Duodenal mucosa (tissue), 2 donors: ENCODE measurements around the gene LYSET.
A peak's percentile ranks its signal among the peaks of the same experiment; 100 is the strongest.
"Not testable (repeated sequence)": the region's sequence is repeated elsewhere in the genome, so short reads cannot be mapped to it uniquely, and the experiment has no call there.

Experiments
- H3K27ac ChIP-seq: one replicate; pipeline ENCODE4 v1.7.0; 2013; ENCODE audit warnings: low read depth, low read length
- H3K27me3 ChIP-seq, 2 donors: one replicate each; pipeline ENCODE4 v1.7.0; 2013; ENCODE audit warnings: low read length in 2 of 2, control low read depth in 1 of 2; ENCODE audit not compliant: insufficient read depth in 2 of 2, control insufficient read depth in 1 of 2
- H3K36me3 ChIP-seq, 2 donors: one replicate each; pipeline ENCODE4 v1.7.0; 2013; ENCODE audit warnings: low read length in 2 of 2, control low read depth in 1 of 2; ENCODE audit not compliant: insufficient read depth in 2 of 2, control insufficient read depth in 1 of 2
- H3K4me1 ChIP-seq, 2 donors: one replicate each; pipeline ENCODE4 v1.7.0; 2013; ENCODE audit warnings: low read length in 2 of 2, control low read depth in 1 of 2; ENCODE audit not compliant: insufficient read depth in 2 of 2, control insufficient read depth in 1 of 2
- H3K4me3 ChIP-seq, 2 donors: one replicate each; pipeline ENCODE4 v1.7.0; 2013; ENCODE audit warnings: low read length in 2 of 2, low read depth in 1 of 2
- H3K9ac ChIP-seq, 2 donors: one replicate each; pipeline ENCODE4 v1.7.0; 2013; ENCODE audit warnings: low read length in 2 of 2, low read depth in 1 of 2
- H3K9me3 ChIP-seq, 2 donors: one replicate each; pipeline ENCODE4 v1.7.0; 2013; ENCODE audit warnings: low read length in 2 of 2, control low read depth in 1 of 2; ENCODE audit not compliant: control insufficient read depth in 1 of 2

Gene LYSET

GRCh38 chr14:93184391-93185348 is at the start of gene LYSET, which contains the start of gene MOAP1:
TSS of gene LYSET (plus strand) at chr14:93185317. CDS start at chr14:93185406, 89 bp downstream.
TSS of gene MOAP1 (minus strand) at chr14:93184897. CDS start at chr14:93184242, 655 bp downstream.
- peak within 1 kb of the TSS; percentile 87 for H3K27ac ChIP-seq
- peak within 1 kb of the TSS; percentile 89 to 90 for H3K4me3 ChIP-seq
- H3K27me3 ChIP-seq: no peaks in the 10 kb centered on the region
- H3K4me1 ChIP-seq: peaks cover 14 to 18% of the 10 kb centered on the region in 2 donors
- peaks cover 8 to 21% of the 10 kb centered on the region in 2 donors for H3K36me3 ChIP-seq
- peak within 1 kb of the TSS; percentile 92 to 94 for H3K9ac ChIP-seq
- no peaks in the 10 kb centered on the region for H3K9me3 ChIP-seq

- no peak overlapping the region for H3K27ac ChIP-seq
- no peak overlapping the region for H3K9ac ChIP-seq
These were observed 49.7 kb upstream of the LYSET start for GRCh38 chr14:93135399-93135798.

GRCh38 chr14:93136009-93136408 is 49.1 kb upstream of the LYSET start:
- Histone ChIP-seq H3K27ac (no peak overlapping the region), H3K27me3 (no peaks in the 10 kb centered on the region), H3K9ac (no peak overlapping the region), H3K4me1 (peaks cover 0 to 4% of the 10 kb centered on the region in 2 donors), H3K36me3 (no peaks in the 10 kb centered on the region), H3K9me3 (no peaks in the 10 kb centered on the region), H3K4me3 (no peak overlapping the region)

More at GRCh38 chr14:93135399-93135798, 49.7 kb upstream of the LYSET start:
- Histone ChIP-seq H3K4me1 (peaks cover 0 to 4% of the 10 kb centered on the region in 2 donors), H3K9me3 (no peaks in the 10 kb centered on the region), H3K27me3 (no peaks in the 10 kb centered on the region), H3K36me3 (no peaks in the 10 kb centered on the region), H3K4me3 (no peak overlapping the region)

GRCh38 chr14:93136508-93136907 is 48.6 kb upstream of the LYSET start:
- H3K4me3 ChIP-seq, H3K9me3 ChIP-seq, H3K4me1 ChIP-seq, H3K27ac ChIP-seq, H3K9ac ChIP-seq, H3K36me3 ChIP-seq, H3K27me3 ChIP-seq: not testable (repeated sequence)

- Histone ChIP-seq H3K9me3 (no peaks in the 10 kb centered on the region), H3K27ac (no peak overlapping the region), H3K4me3 (no peak overlapping the region), H3K9ac (no peak overlapping the region), H3K36me3 (no peaks in the 10 kb centered on the region), H3K4me1 (peaks cover 0 to 4% of the 10 kb centered on the region in 2 donors), H3K27me3 (no peaks in the 10 kb centered on the region)
These were observed 47.3 kb upstream of the LYSET start for GRCh38 chr14:93137864-93138263.

- no peaks in the 10 kb centered on the region for H3K36me3 ChIP-seq
- no peak overlapping the region for H3K9ac ChIP-seq
These were observed 42.1 kb upstream of the LYSET start for GRCh38 chr14:93142854-93143652.

GRCh38 chr14:93146119-93146518 is 39.0 kb upstream of the LYSET start:
- no peak overlapping the region for H3K4me3 ChIP-seq
- no peaks in the 10 kb centered on the region for H3K9me3 ChIP-seq
- H3K9ac ChIP-seq: no peak overlapping the region

More at GRCh38 chr14:93142854-93143652, 42.1 kb upstream of the LYSET start:
- no peaks in the 10 kb centered on the region for H3K9me3 ChIP-seq
- no peak overlapping the region for H3K27ac ChIP-seq
- no peak overlapping the region for H3K4me3 ChIP-seq
- peaks cover 0 to 11% of the 10 kb centered on the region in 2 donors for H3K4me1 ChIP-seq
- H3K27me3 ChIP-seq: no peaks in the 10 kb centered on the region

GRCh38 chr14:93148979-93149378 is 36.1 kb upstream of the LYSET start:
- Histone ChIP-seq H3K9me3 (no peaks in the 10 kb centered on the region), H3K36me3 (no peaks in the 10 kb centered on the region), H3K27ac (no peak overlapping the region), H3K9ac (no peak overlapping the region), H3K27me3 (no peaks in the 10 kb centered on the region), H3K4me3 (no peak overlapping the region), H3K4me1 (peaks cover 14 to 22% of the 10 kb centered on the region in 2 donors)

More at GRCh38 chr14:93146119-93146518, 39.0 kb upstream of the LYSET start:
- H3K27ac ChIP-seq: no peak overlapping the region
- no peaks in the 10 kb centered on the region for H3K36me3 ChIP-seq
- H3K4me1 ChIP-seq: peaks cover 12 to 19% of the 10 kb centered on the region in 2 donors
- no peaks in the 10 kb centered on the region for H3K27me3 ChIP-seq

GRCh38 chr14:93150227-93151208 is 34.6 kb upstream of the LYSET start:
- Histone ChIP-seq H3K27me3 (no peaks in the 10 kb centered on the region), H3K9ac (no peak overlapping the region), H3K36me3 (no peaks in the 10 kb centered on the region), H3K4me1 (peaks cover 14 to 22% of the 10 kb centered on the region in 2 donors), H3K9me3 (no peaks in the 10 kb centered on the region), H3K4me3 (peak overlapping the region; percentile 40 to 46), H3K27ac (peak overlapping the region; percentile 42)
